GM12878 (cell line): Measurements from ENCODE around the gene KIF26A. TPM values are rescaled to one million over a fixed set of nuclear protein-coding genes. Genes with fewer than 3 reads are reported as not detected.

ENCODE experiments used
- ATAC-seq: fragments of 200-7000 bp; cut with Tn5 transposase; 3 replicates; pipeline ENCODE4 v1.9.1; 2020; ENCODE audit warnings: mild to moderate bottlenecking, moderate library complexity
- BruUV-seq: library from RNA; stranded (reverse); fragments of 400-500 nt; replicated peaks from 2 replicates; lab custom pipeline; 2021; lab: Mats Ljungman, UMichigan
- CTCF ChIA-PET: fragments of 300-600 bp; sonication (Branson Sonifier 250); formaldehyde crosslinking; extraction: SDS; loops from one replicate; lab custom pipeline; 2021; ENCODE audit warnings: inconsistent platforms; lab: Yijun Ruan, JAX
- POLR2A ChIA-PET: fragments of 350-600 bp; formaldehyde crosslinking; extraction: SDS; loops from one replicate; lab custom pipeline; 2021; ENCODE audit warnings: inconsistent platforms; lab: Charles Lee
- RAD21 ChIA-PET: fragments of 300-600 bp; sonication (Branson Sonifier 250); formaldehyde crosslinking; loops from one replicate; lab custom pipeline; 2023; ENCODE audit warnings: antibody characterized with exemption; ENCODE audit not compliant: unreplicated experiment; lab: Charles Lee
- SMC1A ChIA-PET: fragments of 300-600 bp; sonication (Branson Sonifier 250); formaldehyde crosslinking; loops from one replicate; lab custom pipeline; 2023; ENCODE audit not compliant: unreplicated experiment, uncharacterized antibody; lab: Charles Lee
- DNase-seq: peaks from one replicate; pipeline ENCODE4 v3.0.0-alpha.2; 2011; ENCODE audit warnings: low read depth, low spot score
- FAIRE-seq: peaks from 3 replicates; lab custom pipeline; 2011; peaks lifted over from hg19 to GRCh38; lab: Jason Lieb, UNC
- H2AFZ ChIP-seq: 2 replicates; pipeline ENCODE4 v1.6.0; 2011; ENCODE audit warnings: low read depth, low read length, control low read depth; ENCODE audit not compliant: control insufficient read depth
- H3K27ac ChIP-seq: 2 replicates; pipeline ENCODE4 v1.5.1; 2011; ENCODE audit warnings: control low read depth; ENCODE audit not compliant: control insufficient read depth, insufficient read depth
- H3K27me3 ChIP-seq, 2 experiments: replicated peaks in 1 of 2; 2 replicates each; pipeline versions ENCODE4 v1.6.0 to v1.6.1; 2011; ENCODE audit warnings: low read length in 1 of 2; ENCODE audit not compliant: control insufficient read depth in 2 of 2, insufficient read depth in 2 of 2
- H3K36me3 ChIP-seq, 2 experiments: 2 replicates each; pipeline ENCODE4 v1.5.1; 2011; ENCODE audit warnings: low read length in 1 of 2; ENCODE audit not compliant: control insufficient read depth in 2 of 2, insufficient read depth in 2 of 2
- H3K4me1 ChIP-seq: 2 replicates; pipeline ENCODE4 v1.6.1; 2011; ENCODE audit warnings: mild to moderate bottlenecking, low read length, moderate library complexity, mixed read lengths; ENCODE audit not compliant: control insufficient read depth, insufficient read depth
- H3K4me2 ChIP-seq: 2 replicates; pipeline ENCODE4 v1.6.0; 2011; ENCODE audit warnings: control low read depth; ENCODE audit not compliant: control insufficient read depth, insufficient read depth
- H3K4me3 ChIP-seq: fragments of 200-600 bp; sonication (generic); 2 replicates; pipeline ENCODE4 v1.5.1; 2016
- H3K79me2 ChIP-seq: 2 replicates; pipeline ENCODE4 v1.6.0; 2011; ENCODE audit warnings: low read length; ENCODE audit not compliant: control insufficient read depth, insufficient read depth
- H3K9ac ChIP-seq: 2 replicates; pipeline ENCODE4 v1.8.0; 2011; ENCODE audit warnings: low read length, control low read depth, mixed read lengths; ENCODE audit not compliant: control insufficient read depth, insufficient read depth
- H3K9me3 ChIP-seq: replicated peaks from 3 replicates; pipeline ENCODE4 v1.5.1; 2011; ENCODE audit warnings: mild to moderate bottlenecking, low read length; ENCODE audit not compliant: control insufficient read depth, insufficient read depth
- H4K20me1 ChIP-seq: 2 replicates; pipeline ENCODE4 v1.6.0; 2011; ENCODE audit not compliant: control insufficient read depth, insufficient read depth
- E2F8 ChIP-seq: fragments of 450-650 bp; IDR thresholded peaks from 2 replicates; pipeline ENCODE4 v1.6.1; 2018; ENCODE audit warnings: mild to moderate bottlenecking, low read depth, moderate library complexity; ENCODE audit not compliant: partially characterized antibody
- FOXK2 ChIP-seq: fragments of 450-650 bp; IDR thresholded peaks from 2 replicates; pipeline ENCODE4 v1.6.1; 2017; ENCODE audit warnings: mild to moderate bottlenecking, moderate library complexity
- KLF5 ChIP-seq: fragments of 450-650 bp; IDR thresholded peaks from 2 replicates; pipeline ENCODE4 v1.6.1; 2014; ENCODE audit warnings: mild to moderate bottlenecking; ENCODE audit not compliant: partially characterized antibody
- NFIC ChIP-seq: IDR thresholded peaks from 2 replicates; pipeline ENCODE4 v1.6.1; 2012; ENCODE audit warnings: low read depth, mild to moderate bottlenecking, inconsistent platforms, low read length, moderate library complexity
- POLR2AphosphoS5 ChIP-seq: IDR thresholded peaks from 2 replicates; pipeline ENCODE4 v1.6.1; 2011; ENCODE audit warnings: mild to moderate bottlenecking, low read length, inconsistent platforms
- RAD51 ChIP-seq: fragments of 450-650 bp; IDR thresholded peaks from 2 replicates; pipeline ENCODE4 v1.6.1; 2016; ENCODE audit warnings: moderate library complexity, mild to moderate bottlenecking, inconsistent platforms
- RCOR1 ChIP-seq: conservative IDR thresholded peaks from 2 replicates; pipeline ENCODE4 v1.6.1; 2012; ENCODE audit warnings: low read depth, low read length, improper control_type of control experiment
- SMARCA5 ChIP-seq: fragments of 450-650 bp; IDR thresholded peaks from 2 replicates; pipeline ENCODE4 v1.6.1; 2017; ENCODE audit warnings: mild to moderate bottlenecking
- WGBS: methylation state at CpG from one replicate; pipeline ENCODE4 v1.1.6; 2016; ENCODE audit warnings: low lambda C conversion rate; ENCODE audit not compliant: insufficient replicate concordance, insufficient coverage; ENCODE audit errors: missing lambda C conversion rate; 5-methylcytosine and 5-hydroxymethylcytosine counted together
- in situ Hi-C: fragments of 300-500 bp; cut with MboI; formaldehyde crosslinking; loops from 9 replicates; pipeline ENCODE4 v1.14.3; 2018; ENCODE audit warnings: mixed read lengths
- intact Hi-C: fragments of 100-400 bp; cut with micrococcal nuclease; formaldehyde crosslinking; loops from one replicate; pipeline ENCODE4 v1.14.2; 2022; ENCODE audit not compliant: unreplicated experiment
- polyA plus RNA-seq, 11 experiments: library from polyadenylated mRNA; depleted of rRNA in 4 of 11; unstranded in 6 of 11; stranded (reverse) in 5 of 11; fragments of >200 nt; fragmentation: Nextera tagmentation in 4 of 11; fragmentation: Illumina TruSeq in 1 of 11; extraction: Ambion mirVana in 4 of 11; extraction: Trizol in 1 of 11; gene quantifications; 1 replicate in 1 of 11; 2 replicates in 10 of 11; pipeline versions ENCODE4 v1.2.1 to v1.2.3, GENCODE V29; 2011 to 2016; ENCODE audit warnings: inconsistent platforms in 2 of 11, missing spikeins in 2 of 11, low read depth in 1 of 11
- total RNA-seq, 4 experiments: library from RNA; depleted of rRNA in 3 of 4; stranded (reverse); fragments of >200 nt in 3 of 4; fragmentation: Illumina TruSeq in 1 of 4; extraction: Trizol in 1 of 4; gene quantifications; 2 replicates each; pipeline versions ENCODE4 v1.2.1 to v1.2.3, GENCODE V29; 2013 to 2021

Gene KIF26A
- total and polyA plus RNA-seq, 10 of the 15 experiments (the other 5 are each of a cell fraction or from before 2014, with no cell fraction given) = 0.05 TPM; not detected in 9

GRCh38 chr14:104119488-104120251 lies 18.7 kb upstream of the KIF26A start:
- no peak for FAIRE-seq

More at GRCh38 chr14:104119488-104120251, 18.7 kb upstream of the KIF26A start:
- TF ChIP-seq RCOR1 (no peak), POLR2AphosphoS5 (no peak), E2F8 (no peak), RAD51 (no peak), KLF5 (no peak), NFIC (no peak), FOXK2 (no peak), SMARCA5 (no peak)
- intact Hi-C loops (no loop called here), in situ Hi-C loops (no loop called here)
- BruUV-seq = no TSS peak
- WGBS = 20% methylated on average over 18 of the region's 18 CpGs
- no peak for DNase-seq
- ATAC-seq = no peak
- ChIA-PET POLR2A (no interaction called here), RAD21 (no interaction called here), CTCF (no interaction called here), SMC1A (no interaction called here)
- Histone ChIP-seq H3K9ac (no peak overlapping the region), H3K4me2 (no peak overlapping the region), H3K27me3 (no peaks in the 10 kb centered on the region; a peak in 1 of 4 replicates), H3K4me3 (no peak overlapping the region), H4K20me1 (no peaks in the 10 kb centered on the region), H3K36me3 (no peaks in the 10 kb centered on the region), H3K27ac (no peak overlapping the region), H3K79me2 (no peaks in the 10 kb centered on the region), H3K4me1 (no peaks in the 10 kb centered on the region), H2AFZ (no peak overlapping the region), H3K9me3 (no peaks in the 10 kb centered on the region)
